NCI-H460 (cell line): ENCODE data around the gene CD300LF. TPM values are rescaled to one million over a fixed set of nuclear protein-coding genes. Genes with fewer than 3 reads are reported as not detected.

ENCODE experiments used
- DNase-seq: peaks from one replicate; pipeline ENCODE4 v3.0.0-alpha.2; 2016; ENCODE audit warnings: low read depth; ENCODE audit errors: extremely low read depth
- total RNA-seq: library from RNA; depleted of rRNA; stranded (reverse); fragments of >200 nt; shearing (Covaris generic); gene quantifications from 2 replicates; pipeline ENCODE4 v1.2.3, GENCODE V29; 2014

Gene CD300LF
- total RNA-seq, 1 experiment from 2014 or later = not detected

DNA sequence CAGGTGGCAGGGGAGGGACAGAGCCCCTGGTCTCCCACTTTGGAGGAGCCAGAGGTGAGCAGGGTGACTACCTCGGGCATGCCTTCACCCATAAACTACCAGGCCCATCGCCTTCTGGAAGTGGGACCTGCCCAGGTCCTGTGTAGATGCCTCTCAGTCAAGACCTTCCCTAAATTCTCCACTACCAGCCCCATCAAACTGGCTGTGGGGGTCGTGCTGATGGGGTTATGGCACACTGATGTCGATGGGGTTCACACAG, 18.6 kb upstream of the CD300LF start:
- no peak for DNase-seq

DNA sequence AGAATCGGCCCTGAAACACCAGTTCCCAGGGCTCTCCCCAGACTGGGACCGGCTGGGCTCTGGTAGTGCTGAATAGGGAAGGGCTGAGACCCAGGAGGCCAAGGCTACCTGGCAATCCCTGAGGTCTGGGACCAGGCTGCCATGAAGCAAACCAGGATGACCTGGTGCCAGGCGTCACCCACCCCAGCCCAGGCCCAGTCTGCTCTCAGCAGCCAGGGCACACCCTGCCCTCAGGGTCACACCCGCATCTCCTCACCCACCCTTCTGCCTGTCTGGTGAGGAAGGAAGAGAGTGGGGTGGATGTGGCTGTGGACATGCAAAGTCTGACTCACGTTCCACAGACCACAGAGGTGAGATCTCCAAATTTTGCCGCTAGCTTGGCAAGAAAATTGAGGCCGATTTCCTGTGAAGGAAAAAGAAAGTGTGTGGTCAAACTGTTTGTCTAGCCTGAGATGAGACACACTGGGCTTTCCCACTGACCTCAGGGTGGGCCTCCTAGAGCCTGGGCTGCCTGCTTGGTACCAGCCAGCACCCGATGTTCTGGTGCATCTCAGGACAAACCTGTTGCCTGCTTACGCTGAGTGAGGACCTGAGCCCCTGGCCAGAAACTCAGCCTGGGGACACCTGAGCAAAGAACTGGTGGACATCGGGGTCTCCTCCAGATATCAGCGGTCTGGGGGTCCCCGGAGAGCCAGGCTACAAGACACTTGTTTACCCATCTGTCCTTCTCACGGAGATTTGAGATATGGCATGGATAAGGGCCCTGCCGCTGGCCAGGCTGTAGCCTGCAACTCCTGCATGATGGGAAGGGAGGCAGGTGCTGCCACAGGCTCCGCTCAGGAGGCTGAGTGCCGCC, 18.0 kb upstream of the CD300LF start:
- DNase-seq = no peak

DNA sequence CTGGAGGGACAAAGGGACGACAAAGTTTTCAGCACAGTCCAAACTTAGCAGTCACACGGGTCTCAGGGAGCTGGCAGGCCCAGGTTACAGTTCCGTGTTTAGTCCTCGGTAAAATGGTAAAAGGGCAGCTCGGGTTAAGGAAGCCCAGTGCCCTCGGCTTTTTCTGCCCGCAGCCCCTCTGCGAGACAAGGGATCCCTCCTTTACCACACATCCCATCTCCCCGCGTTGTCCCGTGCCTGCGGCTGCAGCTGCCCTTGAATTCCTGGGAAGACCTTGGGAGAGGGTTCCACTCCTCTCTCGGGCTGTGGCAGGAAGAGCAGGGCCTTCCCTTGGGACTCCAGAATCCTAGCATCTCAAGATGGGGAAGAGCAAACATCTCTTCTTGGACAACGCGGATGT, 17.1 kb upstream of the CD300LF start:
- DNase-seq = no peak

DNA sequence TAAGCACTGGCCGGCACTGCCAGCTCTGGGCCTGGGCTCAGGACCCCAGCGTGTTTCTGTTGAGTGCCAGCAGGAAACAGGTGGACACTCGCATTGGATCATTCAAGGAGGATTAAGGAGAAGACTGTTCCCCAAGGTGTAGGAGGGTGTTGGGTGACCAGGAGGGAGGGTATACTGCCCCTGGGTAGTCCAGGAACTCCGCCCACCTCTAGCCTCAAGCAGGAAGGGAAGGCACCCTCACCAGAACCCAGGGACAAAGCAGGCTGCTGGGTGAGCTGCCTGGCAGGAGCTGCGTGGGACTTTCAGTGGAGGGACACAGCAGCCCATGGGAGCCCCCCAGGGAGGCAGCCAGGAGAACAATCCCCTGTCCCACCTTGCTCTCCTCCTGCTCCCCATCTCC, 16.6 kb upstream of the CD300LF start:
- DNase-seq = no peak

- no peak for DNase-seq
These were observed 16.0 kb upstream of the CD300LF start for GRCh38 chr17:74728702-74729075.

DNA sequence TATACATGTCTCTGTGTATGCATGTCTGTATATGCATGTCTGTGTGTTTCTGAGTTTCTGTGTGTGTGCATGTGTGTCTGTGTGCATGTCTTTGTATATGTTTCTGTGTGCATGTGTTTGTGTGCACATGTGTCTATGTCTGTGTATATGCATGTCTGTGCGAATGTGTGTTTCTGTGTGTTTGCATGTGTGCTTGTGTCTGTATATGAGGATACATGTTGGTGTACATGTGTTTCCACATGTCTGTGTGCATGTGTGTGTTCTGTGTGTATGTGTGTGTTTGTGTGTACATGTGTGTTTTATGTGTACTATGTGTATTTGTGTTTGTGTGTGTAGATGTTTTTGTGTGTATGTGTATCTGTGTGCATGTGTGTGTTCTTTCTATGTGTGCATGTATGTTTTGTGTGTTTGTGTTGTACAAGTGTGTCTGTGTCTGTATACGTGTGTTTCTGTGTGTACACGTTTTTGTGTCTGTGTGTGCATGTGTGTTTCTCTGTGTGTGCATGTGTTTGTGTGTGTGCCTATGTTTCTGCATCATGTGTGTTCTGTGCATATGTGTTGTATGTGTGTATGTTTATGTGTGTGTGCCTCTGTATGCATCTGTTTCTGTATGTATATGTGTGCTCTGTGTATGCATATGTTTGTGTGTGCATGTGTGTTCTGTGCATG, 15.4 kb upstream of the CD300LF start:
- no peak for DNase-seq

DNA sequence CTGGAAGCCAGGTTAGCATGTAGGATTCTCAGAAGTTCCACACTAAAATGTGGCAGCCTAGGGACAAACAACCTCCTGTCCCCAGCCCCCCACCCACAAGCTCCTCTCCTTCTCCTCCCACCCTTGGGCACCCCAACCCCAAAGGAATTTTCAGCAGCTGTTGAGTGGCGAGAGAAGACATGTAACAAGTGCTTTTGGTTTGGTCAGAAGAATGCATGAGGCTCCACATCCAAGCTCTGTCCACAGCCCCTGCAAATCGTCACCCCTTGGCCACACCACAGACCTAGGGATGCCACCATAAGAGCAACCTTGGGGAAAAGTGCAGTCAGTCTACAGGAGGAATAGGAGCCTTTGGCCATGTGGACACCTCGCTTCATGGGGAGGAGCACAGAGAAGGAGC, 12.4 kb upstream of the CD300LF start:
- DNase-seq = no peak

DNA sequence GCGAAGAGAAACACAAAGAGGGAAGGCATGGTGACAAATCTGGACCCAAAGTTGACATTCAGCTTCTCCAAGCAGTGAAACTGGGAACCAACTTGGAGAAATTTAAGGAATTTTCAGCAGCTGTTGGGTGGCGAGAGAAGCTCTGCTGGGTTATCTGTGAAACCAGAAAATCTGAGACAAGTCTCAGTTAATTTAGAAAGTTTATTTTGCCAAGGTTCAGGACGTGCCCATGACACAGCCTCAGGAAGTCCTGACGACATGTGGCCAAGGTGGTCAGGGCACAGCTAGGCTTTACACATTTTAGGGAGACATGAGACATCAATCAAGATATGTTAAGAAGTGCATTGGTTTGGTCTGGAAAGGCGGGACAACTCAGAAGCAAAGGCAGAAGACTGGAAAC, 11.2 kb upstream of the CD300LF start:
- no peak for DNase-seq

- no peak for DNase-seq
These were observed 10.1 kb upstream of the CD300LF start for GRCh38 chr17:74722782-74723181.

GRCh38 chr17:74720506-74720905, 7.8 kb upstream of the CD300LF start:
- DNase-seq = no peak

- no peak for DNase-seq
These were observed 2.4 kb upstream of the CD300LF start for GRCh38 chr17:74715144-74715543.

DNA sequence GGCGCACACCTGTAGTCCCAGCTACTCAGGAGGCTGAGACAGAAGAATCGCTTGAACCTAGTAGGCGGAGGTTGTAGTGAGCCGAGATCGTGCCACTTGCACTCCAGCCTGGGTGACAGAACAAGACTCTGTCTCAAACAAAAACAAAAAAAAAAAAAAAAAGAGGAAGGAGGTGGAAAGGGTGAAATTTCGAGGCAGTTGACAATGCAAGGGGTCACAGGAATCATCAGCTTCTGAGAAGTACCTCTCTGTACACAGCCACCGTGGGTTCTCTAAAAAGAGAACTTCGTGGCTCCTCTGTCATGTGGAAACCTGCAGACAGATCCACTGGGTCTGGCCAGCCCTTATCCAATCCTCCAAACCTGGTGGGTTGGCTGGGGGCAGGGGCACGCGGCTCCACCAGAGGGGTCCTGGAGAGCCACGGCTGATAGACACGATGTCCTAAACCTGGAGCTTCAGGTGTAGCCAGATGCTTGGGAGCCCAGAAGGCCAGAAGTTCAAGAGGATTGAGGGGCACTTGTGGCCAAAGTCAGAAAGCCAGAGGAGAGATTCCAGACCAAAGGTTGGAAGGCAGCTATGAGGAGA, 540 bp upstream of the CD300LF start:
- DNase-seq = no peak

DNA sequence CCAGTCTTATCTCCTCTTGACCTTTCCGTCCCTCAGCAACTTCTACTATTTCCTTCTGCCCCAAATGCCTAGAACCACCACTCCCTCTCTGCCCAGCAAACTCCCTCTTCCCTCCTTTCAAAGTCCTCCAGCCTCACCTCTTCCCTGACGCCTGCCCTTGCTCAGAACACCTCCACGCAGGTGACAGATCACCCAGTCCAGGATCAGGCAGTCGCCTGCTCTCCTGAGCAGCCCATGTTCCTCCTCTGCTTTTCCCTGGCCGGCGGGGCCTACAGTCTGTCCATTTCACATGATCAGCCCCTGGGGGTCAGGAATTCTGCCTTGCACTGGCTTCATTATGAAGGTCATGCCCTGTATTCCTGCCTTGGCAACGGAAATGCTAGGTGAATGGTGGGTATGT, 422 bp downstream of the CD300LF start:
- no peak for DNase-seq

DNA sequence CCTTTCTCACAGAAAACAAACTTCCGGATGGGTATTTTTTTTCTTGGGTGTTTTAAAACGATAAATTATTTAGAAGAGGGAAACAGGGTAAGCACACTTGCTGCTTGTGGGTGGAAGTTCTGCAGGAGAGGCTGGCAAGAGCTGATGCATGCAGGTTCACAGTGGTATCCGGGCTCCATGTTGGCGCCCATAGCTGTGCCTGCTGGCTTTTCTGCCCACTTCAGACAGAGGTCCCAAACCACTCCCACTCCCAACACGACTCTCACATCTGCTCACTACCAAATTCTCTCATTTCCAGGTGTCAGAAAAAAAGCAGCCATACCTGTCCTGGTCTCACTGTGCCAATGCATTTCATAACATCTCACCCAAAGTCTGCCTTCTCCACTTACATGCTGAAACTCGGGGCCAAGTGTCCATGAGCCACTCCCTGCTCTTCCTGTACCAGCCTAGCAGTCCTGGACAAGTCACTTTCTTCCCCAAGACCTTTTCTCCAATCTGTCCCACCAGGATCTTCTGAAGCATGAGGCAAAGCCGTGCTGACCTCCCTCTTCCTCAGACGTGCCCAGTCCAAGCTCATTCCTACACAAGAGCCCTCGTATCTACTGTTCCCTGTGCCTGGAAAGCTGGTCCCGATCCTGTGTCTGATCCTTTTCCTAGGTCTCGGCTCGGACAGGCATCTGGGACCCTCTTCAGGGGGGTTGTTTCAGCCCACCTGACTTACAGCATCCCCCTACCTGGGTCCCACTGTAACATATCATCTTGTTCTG, 1.5 kb downstream of the CD300LF start:
- no peak for DNase-seq

GRCh38 chr17:74704544-74704943, 8.2 kb downstream of the CD300LF start:
- no peak for DNase-seq

GRCh38 chr17:74703311-74703710, 9.4 kb downstream of the CD300LF start:
- no peak for DNase-seq

- DNase-seq = no peak
These were observed 10.4 kb downstream of the CD300LF start for GRCh38 chr17:74702116-74702871.

- DNase-seq = no peak
These were observed 13.5 kb downstream of the CD300LF start for GRCh38 chr17:74699236-74699635.

DNA sequence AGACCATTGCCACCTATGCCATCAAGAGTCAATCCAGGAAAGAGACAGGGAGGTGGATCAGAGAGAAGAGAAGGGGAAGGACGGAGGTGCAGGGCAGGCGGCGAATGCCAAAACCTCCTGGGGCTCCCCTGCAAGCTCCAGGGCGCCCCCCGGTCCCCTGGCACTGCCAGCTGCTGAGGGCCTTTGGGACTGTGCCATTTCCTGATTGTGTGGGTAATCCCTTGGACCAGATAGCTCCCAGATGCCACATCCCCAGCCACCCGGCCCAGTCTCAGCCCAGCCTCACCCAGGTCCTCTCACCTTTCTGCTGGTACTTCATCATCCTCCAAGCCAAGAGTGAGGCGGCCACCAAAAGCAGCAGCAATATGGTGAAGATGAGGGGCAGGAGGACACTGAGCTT, 14.7 kb downstream of the CD300LF start:
- no peak for DNase-seq

DNA sequence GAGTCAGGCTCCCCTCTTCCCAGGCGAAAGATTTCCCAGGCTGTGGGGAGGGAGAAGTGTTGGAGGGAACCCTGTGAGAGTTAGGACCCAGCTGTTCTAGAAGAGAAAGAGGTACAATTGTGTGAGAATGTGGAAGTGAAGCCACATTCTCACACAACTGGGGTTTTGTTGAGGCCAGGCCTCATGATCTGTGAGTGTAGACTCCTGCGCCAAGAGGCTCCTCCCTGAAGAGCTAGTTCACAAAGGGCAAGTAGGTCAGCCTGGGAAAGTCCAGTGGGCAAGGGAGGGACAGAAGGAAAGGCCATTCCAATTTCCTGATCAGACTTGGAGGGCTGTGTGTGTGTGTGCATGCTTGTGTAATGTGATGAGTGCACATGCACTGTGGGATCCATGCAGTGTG, 15.2 kb downstream of the CD300LF start:
- DNase-seq = no peak

DNA sequence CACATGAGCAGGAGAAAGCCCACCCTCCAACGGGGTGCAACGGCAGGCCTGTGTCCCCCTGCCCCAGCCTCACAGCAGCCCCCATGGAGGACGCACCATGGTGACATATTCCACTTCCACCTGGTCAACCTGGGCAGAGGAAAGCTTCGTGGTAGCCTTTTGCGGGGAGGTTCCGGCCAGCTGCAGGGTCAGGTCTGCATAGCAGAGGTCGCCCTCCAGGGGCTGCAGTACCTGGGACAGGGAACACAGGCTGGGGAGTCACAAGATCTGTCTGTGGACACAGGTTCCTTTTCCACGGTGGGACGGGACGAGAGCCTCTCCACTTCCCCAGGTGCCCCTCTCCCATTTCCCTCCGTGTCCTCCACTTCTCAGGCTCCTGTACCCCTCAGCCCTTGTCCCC, 17.1 kb downstream of the CD300LF start:
- DNase-seq = no peak
